VCaP (cell line): ENCODE results near the gene IFNE.

Experiments
- H3K27ac ChIP-seq: fragments of 450-650 bp; 2 replicates; pipeline ENCODE4 v1.5.1; 2017
- TF ChIP-seq, protein P1 (sequence below): fragments of 450-650 bp; conservative IDR thresholded peaks from 2 replicates; pipeline ENCODE4 v1.5.1; 2017; ENCODE audit warnings: mild to moderate bottlenecking, moderate library complexity

The IFNE gene

GRCh38 chr9:21482213-21482612 lies at the start of gene IFNE:
Gene IFNE (minus strand): TSS chr9:21482313. CDS start chr9:21481694, 619 bp downstream.
- TF ChIP-seq, protein P1, sequence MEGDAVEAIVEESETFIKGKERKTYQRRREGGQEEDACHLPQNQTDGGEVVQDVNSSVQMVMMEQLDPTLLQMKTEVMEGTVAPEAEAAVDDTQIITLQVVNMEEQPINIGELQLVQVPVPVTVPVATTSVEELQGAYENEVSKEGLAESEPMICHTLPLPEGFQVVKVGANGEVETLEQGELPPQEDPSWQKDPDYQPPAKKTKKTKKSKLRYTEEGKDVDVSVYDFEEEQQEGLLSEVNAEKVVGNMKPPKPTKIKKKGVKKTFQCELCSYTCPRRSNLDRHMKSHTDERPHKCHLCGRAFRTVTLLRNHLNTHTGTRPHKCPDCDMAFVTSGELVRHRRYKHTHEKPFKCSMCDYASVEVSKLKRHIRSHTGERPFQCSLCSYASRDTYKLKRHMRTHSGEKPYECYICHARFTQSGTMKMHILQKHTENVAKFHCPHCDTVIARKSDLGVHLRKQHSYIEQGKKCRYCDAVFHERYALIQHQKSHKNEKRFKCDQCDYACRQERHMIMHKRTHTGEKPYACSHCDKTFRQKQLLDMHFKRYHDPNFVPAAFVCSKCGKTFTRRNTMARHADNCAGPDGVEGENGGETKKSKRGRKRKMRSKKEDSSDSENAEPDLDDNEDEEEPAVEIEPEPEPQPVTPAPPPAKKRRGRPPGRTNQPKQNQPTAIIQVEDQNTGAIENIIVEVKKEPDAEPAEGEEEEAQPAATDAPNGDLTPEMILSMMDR = no peak
- no peak within 1 kb of the TSS for H3K27ac ChIP-seq

DNA sequence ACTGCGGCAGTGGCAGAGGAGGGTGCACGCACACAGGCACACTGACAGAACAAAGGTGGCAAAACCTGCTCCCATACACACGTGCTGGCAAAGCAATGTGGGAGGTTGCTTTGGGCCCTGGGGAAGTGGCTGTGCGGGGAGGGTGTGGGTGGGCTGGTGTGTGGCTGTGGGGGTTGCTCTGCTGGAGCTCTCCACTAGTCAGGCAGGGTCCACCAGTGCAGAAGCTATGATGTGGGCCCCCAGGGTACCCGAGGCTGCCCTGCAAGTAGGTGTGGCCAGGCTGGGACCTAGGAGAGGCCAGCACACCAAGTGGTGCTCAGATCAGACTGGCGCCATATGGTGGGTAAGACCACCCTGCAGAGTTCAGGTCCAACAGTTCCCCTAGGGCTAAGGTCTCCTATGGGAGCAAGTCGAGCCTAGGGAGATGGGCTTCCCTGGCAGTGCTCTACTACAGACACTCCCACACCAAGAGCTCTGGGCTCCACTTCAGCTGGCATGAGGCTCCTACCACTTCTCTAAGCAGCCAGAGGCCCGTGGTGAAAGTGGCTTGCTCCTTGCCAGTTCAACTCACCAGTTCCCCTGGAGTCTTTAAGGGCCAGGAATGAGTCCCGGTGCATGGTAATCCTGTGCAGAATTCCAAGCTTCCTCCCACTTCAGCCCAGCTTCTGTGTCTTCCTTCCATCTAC lies 46.2 kb upstream of the IFNE start:
- TF ChIP-seq, protein P1 = no peak
- no peak overlapping the region for H3K27ac ChIP-seq

DNA sequence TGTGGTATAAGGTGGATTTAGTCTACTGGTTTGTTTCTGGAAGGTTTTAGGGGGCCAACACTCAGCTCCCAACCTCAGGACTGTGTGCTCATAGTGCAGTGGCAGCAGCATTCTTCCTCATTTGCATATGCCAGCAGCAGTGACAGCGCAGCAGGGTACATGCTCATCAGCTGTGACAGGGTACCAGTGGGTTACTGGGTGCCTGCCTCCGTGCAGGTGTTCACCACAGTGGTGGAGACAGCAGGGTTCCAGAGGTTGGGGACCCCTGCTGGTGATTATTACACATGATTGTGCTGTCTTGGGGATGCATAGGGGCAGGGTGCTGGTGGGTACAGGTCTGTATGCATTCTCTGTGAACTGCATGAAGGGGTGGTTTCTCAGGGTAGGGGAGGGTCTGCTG lies 45.5 kb upstream of the IFNE start:
- TF ChIP-seq, protein P1 = no peak
- no peak overlapping the region for H3K27ac ChIP-seq

DNA sequence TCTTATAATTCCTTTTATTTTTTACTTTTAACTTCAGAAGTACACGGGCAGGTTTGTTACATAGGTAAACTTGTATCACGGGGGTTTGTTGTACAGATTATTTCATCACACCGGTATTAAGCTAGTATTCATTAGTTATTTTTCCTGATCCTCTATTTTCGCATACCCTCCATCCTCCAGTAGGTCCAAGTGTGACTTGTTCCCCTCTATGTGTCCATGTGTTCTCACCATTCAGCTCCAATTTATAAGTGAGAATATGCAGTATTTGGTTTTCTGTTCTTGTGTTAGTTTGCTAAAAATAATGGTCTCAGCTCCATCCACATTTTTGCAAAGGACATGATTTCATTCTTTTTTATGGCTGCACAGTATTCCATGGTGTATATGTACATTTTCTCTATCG lies 43.1 kb upstream of the IFNE start:
- H3K27ac ChIP-seq = no peak overlapping the region
- TF ChIP-seq, protein P1 = no peak

GRCh38 chr9:21524099-21524830 lies 42.2 kb upstream of the IFNE start:
- TF ChIP-seq, protein P1 = no peak

DNA sequence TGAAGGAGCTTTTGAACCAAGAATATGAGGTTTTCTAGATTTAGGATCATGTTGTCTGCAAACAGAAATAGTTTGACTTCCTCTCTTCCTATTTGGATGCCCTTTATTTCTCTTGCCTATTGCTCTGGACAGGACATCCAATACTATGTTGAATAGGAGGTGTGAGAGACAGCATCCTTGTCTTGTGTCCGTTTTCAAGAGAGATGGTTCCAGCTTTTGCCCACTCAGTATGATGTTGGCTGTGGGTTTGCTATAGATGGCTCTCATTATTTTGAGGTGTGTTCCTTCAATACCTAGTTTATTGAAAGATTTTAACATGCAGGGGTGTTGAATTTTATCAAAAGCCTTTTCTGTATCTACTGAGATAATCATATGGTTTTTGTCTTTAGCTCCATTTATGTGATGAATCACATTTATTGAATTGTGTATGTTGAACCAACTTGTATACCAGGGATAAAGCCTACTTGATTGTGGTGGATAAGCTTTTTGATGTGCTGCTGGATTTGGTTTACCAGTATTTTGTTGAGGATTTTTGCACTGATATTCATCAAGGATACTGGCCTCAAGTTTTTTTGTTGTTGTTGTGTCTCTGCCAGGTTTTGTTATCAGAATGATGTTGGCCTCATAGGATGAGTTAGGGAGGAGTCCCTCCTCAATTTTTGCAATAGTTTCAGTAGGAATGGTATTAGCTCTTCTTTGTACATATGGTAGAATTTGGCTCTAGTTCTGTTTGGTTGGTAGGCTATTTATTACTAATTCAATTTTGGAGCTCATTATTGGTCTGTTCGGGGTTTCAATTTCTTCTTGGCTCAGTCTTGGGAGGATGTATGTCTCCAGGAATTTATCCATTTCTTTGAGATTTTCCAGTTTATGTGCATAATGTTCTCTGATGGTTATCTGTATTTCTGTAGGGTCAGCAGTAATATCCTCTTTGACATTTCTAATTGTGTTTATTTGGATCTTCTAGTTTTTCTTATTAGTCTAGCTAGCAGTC lies 41.2 kb upstream of the IFNE start:
- TF ChIP-seq, protein P1 = no peak
- no peak overlapping the region for H3K27ac ChIP-seq

More at GRCh38 chr9:21524099-21524830, 42.2 kb upstream of the IFNE start:
- H3K27ac ChIP-seq = no peak overlapping the region

DNA sequence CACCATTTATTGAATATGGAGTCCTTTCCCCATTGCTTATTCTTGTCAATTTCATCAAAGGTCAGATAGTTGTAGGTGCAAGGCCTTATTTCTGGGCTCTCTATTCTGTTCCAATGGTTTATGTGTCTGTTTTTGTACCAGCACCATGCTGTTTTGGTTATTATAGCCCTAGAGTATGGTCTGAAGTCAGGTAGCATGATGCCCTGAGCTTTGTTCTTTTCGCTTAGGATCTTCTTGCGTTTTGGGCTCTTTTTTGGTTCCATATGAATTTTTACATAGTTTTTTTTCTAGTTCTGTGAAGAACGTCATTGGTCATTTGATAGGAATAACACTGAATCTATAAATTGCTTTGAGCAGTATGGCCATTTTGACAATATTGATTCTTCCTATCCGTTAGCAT lies 40.2 kb upstream of the IFNE start:
- H3K27ac ChIP-seq = no peak overlapping the region
- TF ChIP-seq, protein P1 = no peak
